Measurements from ENCODE around the gene GARIN5B. TPM values are rescaled to one million over a fixed set of nuclear protein-coding genes. Genes with fewer than 3 reads are reported as not detected.

GARIN5B gene
- total RNA-seq, 6 donors from 2014 or later: not detected

GRCh38 chr19:55382013-55382412 lies 19.0 kb upstream of the GARIN5B start:
- no peak overlapping the region for H3K27ac ChIP-seq
- ATAC-seq (ENCODE audit: low FRiP score in 2 of 2): no peak
- no peaks in the 10 kb centered on the region for H3K9me3 ChIP-seq
- H3K4me1 ChIP-seq: peaks cover 22 to 28% (median 22%) of the 10 kb centered on the region in 4 donors
- H3K27me3 ChIP-seq: peaks cover 0 to 3% (median 0%) of the 10 kb centered on the region in 4 donors
- H3K4me3 ChIP-seq: no peak overlapping the region
- peaks cover 0 to 6% (median 0%) of the 10 kb centered on the region in 4 donors for H3K36me3 ChIP-seq
- TF ChIP-seq POLR2A (IDR thresholded peaks at IDR 0.05): no peak
- DNase-seq: no peak
- 99 to 100% methylated on average over 5 of the region's 5 CpGs for WGBS, 2 donors

GRCh38 chr19:55379174-55379573 lies 16.1 kb upstream of the GARIN5B start:
- WGBS, 2 donors: 65 to 66% methylated on average over 7 to 11 of the region's 11 CpGs
- Histone ChIP-seq H3K27ac (no peak overlapping the region), H3K4me3 (no peak overlapping the region), H3K36me3 (no peaks in the 10 kb centered on the region), H3K4me1 (peaks cover 7 to 17% (median 13%) of the 10 kb centered on the region in 4 donors), H3K27me3 (peaks cover 0 to 11% (median 3%) of the 10 kb centered on the region in 4 donors), H3K9me3 (no peaks in the 10 kb centered on the region)
- no peak for DNase-seq
- TF ChIP-seq EP300 (IDR thresholded peaks at IDR 0.05) (no peak), CTCF (IDR thresholded peaks at IDR 0.05) (no peak), POLR2A (IDR thresholded peaks at IDR 0.05) (no peak), POLR2AphosphoS5 (IDR thresholded peaks at IDR 0.05) (no peak)
- no peak for ATAC-seq (ENCODE audit: low FRiP score in 2 of 2)

- WGBS, 2 donors: 38 to 41% methylated on average over 13 to 34 of the region's 43 CpGs
- Histone ChIP-seq H3K4me1 (peaks cover 0 to 9% (median 8%) of the 10 kb centered on the region in 4 donors), H3K4me3 (no peak overlapping the region), H3K27ac (no peak overlapping the region), H3K36me3 (no peaks in the 10 kb centered on the region), H3K9me3 (no peaks in the 10 kb centered on the region), H3K27me3 (peaks cover 0 to 23% (median 8%) of the 10 kb centered on the region in 4 donors)
- ATAC-seq (ENCODE audit: low FRiP score in 2 of 2) (no peak), DNase-seq (peak in 1 of 2 donors; percentile 83)
- TF ChIP-seq POLR2A (IDR thresholded peaks at IDR 0.05) (no peak), EP300 (IDR thresholded peaks at IDR 0.05) (no peak), POLR2AphosphoS5 (IDR thresholded peaks at IDR 0.05) (no peak), CTCF (IDR thresholded peaks at IDR 0.05) (no peak)
Observed at GRCh38 chr19:55377356-55378131, 14.5 kb upstream of the GARIN5B start.

GRCh38 chr19:55376241-55376933 lies 13.3 kb upstream of the GARIN5B start, which contains the start of gene TMEM190:
Gene TMEM190, plus strand, starts transcription at chr19:55376826. Its CDS starts 28 bp downstream, at chr19:55376854.
- Histone ChIP-seq H3K9me3 (no peaks in the 10 kb centered on the region), H3K36me3 (no peaks in the 10 kb centered on the region), H3K27me3 (peaks cover 0 to 30% (median 13%) of the 10 kb centered on the region in 4 donors), H3K4me3 (no peak within 1 kb of the TSS), H3K4me1 (peaks cover 0 to 9% (median 8%) of the 10 kb centered on the region in 4 donors), H3K27ac (no peak within 1 kb of the TSS)
- TF ChIP-seq CTCF (IDR thresholded peaks at IDR 0.05) (no peak), POLR2AphosphoS5 (IDR thresholded peaks at IDR 0.05) (no peak), POLR2A (IDR thresholded peaks at IDR 0.05) (no peak), EP300 (IDR thresholded peaks at IDR 0.05) (no peak)
- ATAC-seq (ENCODE audit: low FRiP score in 2 of 2) (no peak), DNase-seq (peak in 1 of 2 donors; percentile 85)
- WGBS, 2 donors: 40 to 42% methylated on average over 18 of the region's 21 CpGs

Data from upper lobe of left lung (tissue), 6 donors.